ENCODE data around the gene TFDP2. TPM values are rescaled to one million over a fixed set of nuclear protein-coding genes. Genes with fewer than 3 reads are reported as not detected.
"Not testable (repeated sequence)": the region's sequence is repeated elsewhere in the genome, so short reads cannot be mapped to it uniquely, and the experiment has no call there.

Gene TFDP2
- total and polyA plus RNA-seq, 9 of the 15 experiments (the other 6 are each of a cell fraction or from before 2014, with no cell fraction given), result 95.6 to 179 (median 126) TPM

DNA sequence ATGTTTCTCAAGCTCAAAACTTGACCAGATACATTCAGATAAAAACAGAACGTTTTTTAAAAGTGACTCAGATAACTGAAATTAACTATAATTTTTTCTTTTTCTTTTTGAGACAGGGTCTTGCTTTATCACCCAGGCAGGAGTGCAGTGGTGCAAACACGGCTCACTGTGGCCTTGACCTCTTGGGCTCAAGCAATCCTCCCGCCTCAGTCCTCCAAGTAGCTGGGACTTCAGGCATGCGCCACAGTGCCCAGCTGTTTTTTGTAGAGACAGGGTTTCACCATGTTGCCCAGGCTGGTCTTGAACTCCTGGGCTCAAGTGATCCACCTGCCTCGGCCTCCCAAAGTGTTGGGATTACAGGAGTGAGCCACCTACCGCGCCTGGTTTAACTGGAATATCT, 144.4 kb downstream of the TFDP2 start:
- ATAC-seq; FAIRE-seq; H3K27me3 ChIP-seq (ENCODE audit: control insufficient read depth in 2 of 2, insufficient read depth in 2 of 2, low read length in 2 of 2); H3K9me1 ChIP-seq (ENCODE audit: control insufficient read depth, insufficient read depth, low read length); H4K20me1 ChIP-seq (replicated peaks; ENCODE audit: control insufficient read depth, insufficient read depth, low read length); CTCF ChIA-PET (ENCODE audit: low intra/inter-chr PET ratio); H3K9ac ChIP-seq (ENCODE audit: insufficient read depth in 1 of 2, low read depth in 2 of 2, low read length in 2 of 2); H3K4me3 ChIP-seq; H3K9me3 ChIP-seq (replicated peaks; ENCODE audit: control insufficient read depth, insufficient read depth, low read depth, low read length); DNase-seq (ENCODE audit: extremely low read depth in 1 of 4, low spot score in 3 of 4); H3K4me1 ChIP-seq (replicated peaks in 1 of 2; ENCODE audit: control insufficient read depth in 2 of 2, insufficient read depth in 2 of 2, low read length in 2 of 2); POLR2A ChIA-PET; intact Hi-C loops (cut with micrococcal nuclease); H3K27ac ChIP-seq (ENCODE audit: extremely low read depth, low read depth, low read length); H3K4me2 ChIP-seq (ENCODE audit: insufficient read depth, low read length); BruUV-seq (replicated peaks); H2AFZ ChIP-seq (ENCODE audit: low read depth, low read length); in situ Hi-C loops (cut with MboI): not testable (repeated sequence)
- peaks cover 44% of the 10 kb centered on the region; the same call in 2 of the 3 replicates for H3K36me3 ChIP-seq (ENCODE audit: control insufficient read depth, insufficient read depth, low read length)
- H3K79me2 ChIP-seq (ENCODE audit: control insufficient read depth, insufficient read depth, low read length), result peaks cover 63% of the 10 kb centered on the region
- 81% methylated on average over 7 of the region's 7 CpGs for WGBS (ENCODE audit: insufficient coverage, low coverage, missing lambda C conversion rate)

DNA sequence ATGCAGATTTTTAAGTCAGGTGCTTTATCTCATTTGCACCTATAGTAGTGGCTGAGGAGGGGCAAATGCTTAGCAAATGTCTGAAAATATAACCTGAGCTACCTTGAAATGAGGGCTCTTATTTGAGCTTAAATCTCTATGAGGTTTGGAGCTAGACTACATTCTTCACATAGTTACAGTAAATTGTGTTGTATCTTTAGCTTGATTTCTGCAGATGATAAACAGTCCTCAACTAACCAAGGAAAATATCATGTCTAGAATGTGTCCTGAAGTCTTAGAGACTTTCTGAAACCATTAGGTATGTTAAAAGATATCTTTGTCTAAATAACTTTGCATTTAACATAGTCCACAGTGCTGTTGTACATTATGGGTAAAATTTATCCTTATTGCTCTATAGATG, 145.3 kb downstream of the TFDP2 start:
- in situ Hi-C loops (cut with MboI), result no loop called here
- Histone ChIP-seq H3K4me2 (ENCODE audit: insufficient read depth, low read length) (no peak overlapping the region), H3K36me3 (ENCODE audit: control insufficient read depth, insufficient read depth, low read length) (peaks cover 45% of the 10 kb centered on the region; the same call in 2 of the 3 replicates), H4K20me1 (replicated peaks; ENCODE audit: control insufficient read depth, insufficient read depth, low read length) (no peaks in the 10 kb centered on the region; the same call in none of the 2 replicates), H3K4me1 (replicated peaks in 1 of 2; ENCODE audit: control insufficient read depth in 2 of 2, insufficient read depth in 2 of 2, low read length in 2 of 2) (peaks cover 0 to 3% of the 10 kb centered on the region in 2 experiments; a peak in 3 of 5 replicates), H3K9ac (ENCODE audit: insufficient read depth in 1 of 2, low read depth in 2 of 2, low read length in 2 of 2) (no peak overlapping the region), H3K27me3 (ENCODE audit: control insufficient read depth in 2 of 2, insufficient read depth in 2 of 2, low read length in 2 of 2) (no peaks in the 10 kb centered on the region), H3K4me3 (no peak overlapping the region), H3K9me3 (replicated peaks; ENCODE audit: control insufficient read depth, insufficient read depth, low read depth, low read length) (no peaks in the 10 kb centered on the region), H3K9me1 (ENCODE audit: control insufficient read depth, insufficient read depth, low read length) (no peaks in the 10 kb centered on the region), H2AFZ (ENCODE audit: low read depth, low read length) (no peak overlapping the region), H3K27ac (ENCODE audit: extremely low read depth, low read depth, low read length) (no peak overlapping the region), H3K79me2 (ENCODE audit: control insufficient read depth, insufficient read depth, low read length) (peaks cover 54% of the 10 kb centered on the region)
- no TSS peak for BruUV-seq (replicated peaks)
- ChIA-PET POLR2A (no interaction called here), CTCF (ENCODE audit: low intra/inter-chr PET ratio) (no interaction called here)
- no peak for FAIRE-seq
- DNase-seq (ENCODE audit: extremely low read depth in 1 of 4, low spot score in 3 of 4), result no peak
- intact Hi-C loops (cut with micrococcal nuclease), result no loop called here
- no peak for ATAC-seq
- TF ChIP-seq PYGO2 (tag; IDR thresholded peaks at IDR 0.05) (no peak), ZNF146 (CRISPR knock-in tag; IDR thresholded peaks at IDR 0.05; ENCODE audit: unreplicated experiment) (no peak), ZNF57 (CRISPR knock-in tag; IDR thresholded peaks at IDR 0.05) (no peak), U2AF2 (optimal IDR thresholded peaks at IDR 0.05; ENCODE audit: low read depth, low read length) (no peak), HDGF (IDR thresholded peaks at IDR 0.05) (no peak), MEIS2 (IDR thresholded peaks at IDR 0.05; ENCODE audit: partially characterized antibody) (no peak), ZNF143 (CRISPR knock-in tag; IDR thresholded peaks at IDR 0.05) (no peak), BMI1 (IDR thresholded peaks at IDR 0.05; ENCODE audit: low read length) (no peak)
- TF ChIP-seq, protein P1, sequence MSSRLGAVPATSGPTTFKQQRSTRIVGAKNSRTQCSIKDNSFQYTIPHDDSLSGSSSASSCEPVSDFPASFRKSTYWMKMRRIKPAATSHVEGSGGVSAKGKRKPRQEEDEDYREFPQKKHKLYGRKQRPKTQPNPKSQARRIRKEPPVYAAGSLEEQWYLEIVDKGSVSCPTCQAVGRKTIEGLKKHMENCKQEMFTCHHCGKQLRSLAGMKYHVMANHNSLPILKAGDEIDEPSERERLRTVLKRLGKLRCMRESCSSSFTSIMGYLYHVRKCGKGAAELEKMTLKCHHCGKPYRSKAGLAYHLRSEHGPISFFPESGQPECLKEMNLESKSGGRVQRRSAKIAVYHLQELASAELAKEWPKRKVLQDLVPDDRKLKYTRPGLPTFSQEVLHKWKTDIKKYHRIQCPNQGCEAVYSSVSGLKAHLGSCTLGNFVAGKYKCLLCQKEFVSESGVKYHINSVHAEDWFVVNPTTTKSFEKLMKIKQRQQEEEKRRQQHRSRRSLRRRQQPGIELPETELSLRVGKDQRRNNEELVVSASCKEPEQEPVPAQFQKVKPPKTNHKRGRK (tag; IDR thresholded peaks at IDR 0.05), result no peak
- TF ChIP-seq, protein P2, sequence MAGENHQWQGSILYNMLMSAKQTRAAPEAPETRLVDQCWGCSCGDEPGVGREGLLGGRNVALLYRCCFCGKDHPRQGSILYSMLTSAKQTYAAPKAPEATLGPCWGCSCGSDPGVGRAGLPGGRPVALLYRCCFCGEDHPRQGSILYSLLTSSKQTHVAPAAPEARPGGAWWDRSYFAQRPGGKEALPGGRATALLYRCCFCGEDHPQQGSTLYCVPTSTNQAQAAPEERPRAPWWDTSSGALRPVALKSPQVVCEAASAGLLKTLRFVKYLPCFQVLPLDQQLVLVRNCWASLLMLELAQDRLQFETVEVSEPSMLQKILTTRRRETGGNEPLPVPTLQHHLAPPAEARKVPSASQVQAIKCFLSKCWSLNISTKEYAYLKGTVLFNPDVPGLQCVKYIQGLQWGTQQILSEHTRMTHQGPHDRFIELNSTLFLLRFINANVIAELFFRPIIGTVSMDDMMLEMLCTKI (IDR thresholded peaks at IDR 0.05; ENCODE audit: partially characterized antibody), result no peak
- TF ChIP-seq, protein P3, sequence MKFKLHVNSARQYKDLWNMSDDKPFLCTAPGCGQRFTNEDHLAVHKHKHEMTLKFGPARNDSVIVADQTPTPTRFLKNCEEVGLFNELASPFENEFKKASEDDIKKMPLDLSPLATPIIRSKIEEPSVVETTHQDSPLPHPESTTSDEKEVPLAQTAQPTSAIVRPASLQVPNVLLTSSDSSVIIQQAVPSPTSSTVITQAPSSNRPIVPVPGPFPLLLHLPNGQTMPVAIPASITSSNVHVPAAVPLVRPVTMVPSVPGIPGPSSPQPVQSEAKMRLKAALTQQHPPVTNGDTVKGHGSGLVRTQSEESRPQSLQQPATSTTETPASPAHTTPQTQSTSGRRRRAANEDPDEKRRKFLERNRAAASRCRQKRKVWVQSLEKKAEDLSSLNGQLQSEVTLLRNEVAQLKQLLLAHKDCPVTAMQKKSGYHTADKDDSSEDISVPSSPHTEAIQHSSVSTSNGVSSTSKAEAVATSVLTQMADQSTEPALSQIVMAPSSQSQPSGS (CRISPR knock-in tag; IDR thresholded peaks at IDR 0.05), result no peak
- TF ChIP-seq, protein P4, sequence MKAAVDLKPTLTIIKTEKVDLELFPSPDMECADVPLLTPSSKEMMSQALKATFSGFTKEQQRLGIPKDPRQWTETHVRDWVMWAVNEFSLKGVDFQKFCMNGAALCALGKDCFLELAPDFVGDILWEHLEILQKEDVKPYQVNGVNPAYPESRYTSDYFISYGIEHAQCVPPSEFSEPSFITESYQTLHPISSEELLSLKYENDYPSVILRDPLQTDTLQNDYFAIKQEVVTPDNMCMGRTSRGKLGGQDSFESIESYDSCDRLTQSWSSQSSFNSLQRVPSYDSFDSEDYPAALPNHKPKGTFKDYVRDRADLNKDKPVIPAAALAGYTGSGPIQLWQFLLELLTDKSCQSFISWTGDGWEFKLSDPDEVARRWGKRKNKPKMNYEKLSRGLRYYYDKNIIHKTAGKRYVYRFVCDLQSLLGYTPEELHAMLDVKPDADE (conservative IDR thresholded peaks at IDR 0.05; ENCODE audit: control insufficient read depth, low read depth, low read length), result no peak

Data from K562 (cell line).